Upper lobe of left lung (tissue), 4 donors: ENCODE data around the gene LARP7.

Experiments
- CTCF ChIP-seq, 6 experiments: fragments of 450-650 bp in 4 of 6; fragments of 200-600 bp in 2 of 6; sonication (generic) in 2 of 6; IDR thresholded peaks; one replicate each; pipeline ENCODE4 v1.5.1; 2016 to 2019; ENCODE audit warnings: antibody characterized with exemption in 6 of 6
- POLR2A ChIP-seq, 4 donors: fragments of 450-650 bp; IDR thresholded peaks; one replicate each; pipeline ENCODE4 v1.5.1; 2016 to 2017; ENCODE audit warnings: antibody characterized with exemption in 4 of 4, mild to moderate bottlenecking in 2 of 4

DNA sequence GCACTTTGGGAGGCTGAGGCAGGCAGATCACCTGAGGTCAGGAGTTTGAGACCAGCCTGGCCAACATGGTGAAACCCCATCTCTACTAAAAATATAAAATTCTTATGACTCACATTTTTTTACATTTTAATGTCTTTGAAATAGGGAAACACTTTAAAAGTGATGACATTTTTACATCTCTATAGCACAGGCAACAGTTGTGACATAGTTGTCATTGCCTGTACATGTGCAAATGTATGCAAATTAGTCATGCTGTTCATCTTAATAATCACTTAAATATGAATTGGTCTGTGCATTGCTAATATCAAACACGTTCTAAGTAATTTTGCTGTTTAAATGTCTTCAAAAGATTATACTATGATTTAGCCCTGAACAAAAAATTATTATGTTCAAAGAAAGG, 42.0 kb upstream of the LARP7 start:
- no peak for TF ChIP-seq CTCF (IDR thresholded peaks at IDR 0.05)
- no peak for TF ChIP-seq POLR2A (IDR thresholded peaks at IDR 0.05)
